Keratinocyte (primary cell): ENCODE measurements around the gene ATXN2.

Source experiments
- EZH2 ChIP-seq: IDR thresholded peaks from one replicate; pipeline ENCODE4 v1.6.1; 2012; ENCODE audit warnings: inconsistent platforms, mild to moderate bottlenecking, low read length, moderate library complexity
- TF ChIP-seq, protein P1 (sequence below), 3 experiments: IDR thresholded peaks in 1 of 3; conservative IDR thresholded peaks in 1 of 3; optimal IDR thresholded peaks in 1 of 3; 2 replicates in 2 of 3; 3 replicates in 1 of 3; pipeline versions ENCODE3 to v1.5.1; 2011; ENCODE audit warnings: low read length in 3 of 3, mild to moderate bottlenecking in 3 of 3, moderate library complexity in 2 of 3, control low read depth in 1 of 3, inconsistent platforms in 1 of 3; ENCODE audit not compliant: insufficient read depth in 2 of 3; ENCODE audit errors: extremely low read depth in 1 of 3

DNA sequence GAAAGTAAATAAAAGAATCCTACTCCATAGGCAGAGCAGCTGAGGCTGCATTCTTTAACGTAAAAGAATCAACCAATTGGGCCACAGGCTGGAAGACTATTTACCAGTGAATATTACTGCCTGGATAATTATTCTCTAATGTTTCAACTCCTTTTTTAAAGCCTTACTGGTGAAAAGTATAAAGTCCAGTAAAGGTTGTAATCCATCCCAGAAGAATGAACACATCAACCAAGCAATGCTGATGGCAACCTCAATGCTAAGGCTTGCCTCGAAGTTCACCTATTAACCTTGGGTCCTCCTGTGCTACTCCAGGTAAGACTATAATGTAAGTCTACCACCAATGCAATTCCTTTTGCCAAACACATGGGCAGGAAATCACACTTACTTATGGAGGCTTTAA, 77.3 kb downstream of the ATXN2 start:
- TF ChIP-seq, protein P1, sequence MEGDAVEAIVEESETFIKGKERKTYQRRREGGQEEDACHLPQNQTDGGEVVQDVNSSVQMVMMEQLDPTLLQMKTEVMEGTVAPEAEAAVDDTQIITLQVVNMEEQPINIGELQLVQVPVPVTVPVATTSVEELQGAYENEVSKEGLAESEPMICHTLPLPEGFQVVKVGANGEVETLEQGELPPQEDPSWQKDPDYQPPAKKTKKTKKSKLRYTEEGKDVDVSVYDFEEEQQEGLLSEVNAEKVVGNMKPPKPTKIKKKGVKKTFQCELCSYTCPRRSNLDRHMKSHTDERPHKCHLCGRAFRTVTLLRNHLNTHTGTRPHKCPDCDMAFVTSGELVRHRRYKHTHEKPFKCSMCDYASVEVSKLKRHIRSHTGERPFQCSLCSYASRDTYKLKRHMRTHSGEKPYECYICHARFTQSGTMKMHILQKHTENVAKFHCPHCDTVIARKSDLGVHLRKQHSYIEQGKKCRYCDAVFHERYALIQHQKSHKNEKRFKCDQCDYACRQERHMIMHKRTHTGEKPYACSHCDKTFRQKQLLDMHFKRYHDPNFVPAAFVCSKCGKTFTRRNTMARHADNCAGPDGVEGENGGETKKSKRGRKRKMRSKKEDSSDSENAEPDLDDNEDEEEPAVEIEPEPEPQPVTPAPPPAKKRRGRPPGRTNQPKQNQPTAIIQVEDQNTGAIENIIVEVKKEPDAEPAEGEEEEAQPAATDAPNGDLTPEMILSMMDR (optimal IDR thresholded peaks at IDR 0.05 in 1 of 3, IDR thresholded peaks at IDR 0.05 in 1 of 3, conservative IDR thresholded peaks at IDR 0.05 in 1 of 3; ENCODE audit: extremely low read depth in 1 of 3, insufficient read depth in 2 of 3, low read length in 3 of 3), result no peak
- no peak for TF ChIP-seq EZH2
